Epithelial cell of proximal tubule (primary cell): ENCODE data around the gene VAV3. TPM values are rescaled to one million over a fixed set of nuclear protein-coding genes. Genes with fewer than 3 reads are reported as not detected.
A peak's percentile ranks its signal among the peaks of the same experiment; 100 is the strongest.

Experiments used
- DNase-seq: peaks from one replicate; pipeline ENCODE4 v3.0.0-alpha.2; 2011; ENCODE audit warnings: low read depth
- H3K4me3 ChIP-seq: 2 replicates; pipeline ENCODE4 v1.5.1; 2011; ENCODE audit warnings: low read depth, mild to moderate bottlenecking, low read length
- CTCF ChIP-seq: conservative IDR thresholded peaks from 2 replicates; pipeline ENCODE4 v1.5.1; 2012; ENCODE audit warnings: low read depth, mild to moderate bottlenecking, low read length
- total RNA-seq: library from RNA; depleted of rRNA; stranded (reverse); fragments of >200 nt; gene quantifications from 2 replicates; pipeline ENCODE4 v1.2.3, GENCODE V29; 2015

VAV3 gene
- total RNA-seq, 1 donor from 2014 or later, result 9.7 TPM

GRCh38 chr1:107622966-107623365, 342.0 kb downstream of the VAV3 start:
- DNase-seq, result no peak

GRCh38 chr1:107622535-107622934, 342.4 kb downstream of the VAV3 start:
- DNase-seq, result no peak
- no peak overlapping the region for H3K4me3 ChIP-seq
- no peak for TF ChIP-seq CTCF

More at GRCh38 chr1:107622966-107623365, 342.0 kb downstream of the VAV3 start:
- TF ChIP-seq CTCF, result no peak
- no peak overlapping the region for H3K4me3 ChIP-seq

- DNase-seq, result no peak
- no peak for TF ChIP-seq CTCF
- H3K4me3 ChIP-seq, result no peak overlapping the region
Measured at GRCh38 chr1:107620753-107621152, 344.2 kb downstream of the VAV3 start.

GRCh38 chr1:107618539-107618938, 346.4 kb downstream of the VAV3 start:
- no peak for DNase-seq
- TF ChIP-seq CTCF, result no peak
- H3K4me3 ChIP-seq, result no peak overlapping the region

- TF ChIP-seq CTCF, result no peak
- no peak overlapping the region for H3K4me3 ChIP-seq
- no peak for DNase-seq
Measured at GRCh38 chr1:107617921-107618320, 347.1 kb downstream of the VAV3 start.

GRCh38 chr1:107617456-107617855, 347.5 kb downstream of the VAV3 start:
- TF ChIP-seq CTCF, result no peak
- no peak for DNase-seq

GRCh38 chr1:107609808-107610207, 355.2 kb downstream of the VAV3 start:
- no peak for TF ChIP-seq CTCF
- DNase-seq, result peak; percentile 49

More at GRCh38 chr1:107617456-107617855, 347.5 kb downstream of the VAV3 start:
- H3K4me3 ChIP-seq, result no peak overlapping the region

More at GRCh38 chr1:107609808-107610207, 355.2 kb downstream of the VAV3 start:
- no peak overlapping the region for H3K4me3 ChIP-seq
